Vagina (tissue), 2 donors: Measurements from ENCODE around the gene MBLAC1.

Experiments used
- CTCF ChIP-seq, 3 experiments: fragments of 450-650 bp in 2 of 3; fragments of 200-600 bp in 1 of 3; sonication (generic) in 1 of 3; IDR thresholded peaks; one replicate each; pipeline ENCODE4 v1.5.1; 2017 to 2019; ENCODE audit warnings: antibody characterized with exemption in 3 of 3, mild to moderate bottlenecking in 2 of 3, moderate library complexity in 2 of 3
- POLR2A ChIP-seq, 2 donors: fragments of 450-650 bp; IDR thresholded peaks; one replicate each; pipeline ENCODE4 v1.6.1; 2017; ENCODE audit warnings: antibody characterized with exemption in 2 of 2, mild to moderate bottlenecking in 2 of 2, moderate library complexity in 2 of 2
- POLR2AphosphoS5 ChIP-seq, 2 donors: sonication (generic); formaldehyde crosslinking; IDR thresholded peaks; one replicate each; pipeline ENCODE4 v1.9.0; 2017; ENCODE audit warnings: antibody characterized with exemption in 2 of 2, mild to moderate bottlenecking in 2 of 2, low read depth in 1 of 2; ENCODE audit not compliant: insufficient read depth in 1 of 2

GRCh38 chr7:100095704-100096103, 31.1 kb upstream of the MBLAC1 start:
- TF ChIP-seq CTCF (IDR thresholded peaks at IDR 0.05) = no peak
- TF ChIP-seq POLR2A (IDR thresholded peaks at IDR 0.05) = no peak
- no peak for TF ChIP-seq POLR2AphosphoS5 (IDR thresholded peaks at IDR 0.05; ENCODE audit: insufficient read depth in 1 of 2, low read depth in 1 of 2)
